ENCODE measurements around the gene ELOVL3.
"Not testable (repeated sequence)": the region's sequence is repeated elsewhere in the genome, so short reads cannot be mapped to it uniquely, and the experiment has no call there.

The ELOVL3 gene

GRCh38 chr10:102225646-102226541 lies at the start of gene ELOVL3:
Gene ELOVL3 (plus strand): TSS chr10:102226299. CDS start chr10:102226549, 250 bp downstream.
- DNase-seq, result peak; percentile 85 to 90

GRCh38 chr10:102184606-102185005 lies 41.5 kb upstream of the ELOVL3 start:
- no peak for DNase-seq

GRCh38 chr10:102185272-102185671 lies 40.8 kb upstream of the ELOVL3 start:
- no peak for DNase-seq

- DNase-seq, result no peak
Measured at GRCh38 chr10:102185811-102186527, 40.1 kb upstream of the ELOVL3 start.

- DNase-seq, result no peak
Measured at GRCh38 chr10:102188298-102188940, 37.7 kb upstream of the ELOVL3 start.

- DNase-seq, result not testable (repeated sequence)
Measured at GRCh38 chr10:102188941-102189898, 36.9 kb upstream of the ELOVL3 start.

- no peak for DNase-seq
Measured at GRCh38 chr10:102191956-102192355, 34.1 kb upstream of the ELOVL3 start.

GRCh38 chr10:102195296-102195870 lies 30.7 kb upstream of the ELOVL3 start:
- no peak for DNase-seq

- DNase-seq, result peak; percentile 21 to 50
Measured at GRCh38 chr10:102196893-102197292, 29.2 kb upstream of the ELOVL3 start.

- no peak for DNase-seq
Measured at GRCh38 chr10:102198027-102198426, 28.1 kb upstream of the ELOVL3 start.

GRCh38 chr10:102200751-102201640 lies 25.1 kb upstream of the ELOVL3 start:
- no peak for DNase-seq

GRCh38 chr10:102202386-102202785 lies 23.7 kb upstream of the ELOVL3 start:
- DNase-seq, result no peak

GRCh38 chr10:102208311-102209035 lies 17.6 kb upstream of the ELOVL3 start:
- no peak for DNase-seq

GRCh38 chr10:102211615-102212299 lies 14.3 kb upstream of the ELOVL3 start:
- no peak for DNase-seq

- not testable (repeated sequence) for DNase-seq
Measured at GRCh38 chr10:102213599-102213998, 12.5 kb upstream of the ELOVL3 start.

- DNase-seq, result no peak
Measured at GRCh38 chr10:102219370-102219769, 6.7 kb upstream of the ELOVL3 start.

GRCh38 chr10:102220612-102221011 lies 5.5 kb upstream of the ELOVL3 start:
- DNase-seq, result no peak

- no peak for DNase-seq
Measured at GRCh38 chr10:102222797-102223196, 3.3 kb upstream of the ELOVL3 start.

GRCh38 chr10:102226542-102226870 lies 407 bp downstream of the ELOVL3 start:
- DNase-seq, result no peak

- DNase-seq, result no peak
Measured at GRCh38 chr10:102227050-102227449, 951 bp downstream of the ELOVL3 start.

All from activated CD4-positive, alpha-beta T cell treated with anti-CD3 and anti-CD28 coated beads, Interleukin-2, amount 50 U/mL, for 48 hours (primary cell).